GM12873 (cell line): ENCODE measurements around the gene ANP32A.
A peak's percentile ranks its signal among the peaks of the same experiment; 100 is the strongest.

ENCODE experiments used
- TF ChIP-seq, protein P1 (sequence below): IDR thresholded peaks from 2 replicates; pipeline ENCODE4 v1.5.1; 2012; ENCODE audit warnings: low read depth, mild to moderate bottlenecking, moderate library complexity, low read length, control low read depth; ENCODE audit not compliant: insufficient read depth; ENCODE audit errors: missing control alignments

ANP32A gene

GRCh38 chr15:68820295-68821189 lies at the start of gene ANP32A:
Gene ANP32A (minus strand): TSS chr15:68820895. CDS start chr15:68820751, 144 bp downstream.
- TF ChIP-seq, protein P1, sequence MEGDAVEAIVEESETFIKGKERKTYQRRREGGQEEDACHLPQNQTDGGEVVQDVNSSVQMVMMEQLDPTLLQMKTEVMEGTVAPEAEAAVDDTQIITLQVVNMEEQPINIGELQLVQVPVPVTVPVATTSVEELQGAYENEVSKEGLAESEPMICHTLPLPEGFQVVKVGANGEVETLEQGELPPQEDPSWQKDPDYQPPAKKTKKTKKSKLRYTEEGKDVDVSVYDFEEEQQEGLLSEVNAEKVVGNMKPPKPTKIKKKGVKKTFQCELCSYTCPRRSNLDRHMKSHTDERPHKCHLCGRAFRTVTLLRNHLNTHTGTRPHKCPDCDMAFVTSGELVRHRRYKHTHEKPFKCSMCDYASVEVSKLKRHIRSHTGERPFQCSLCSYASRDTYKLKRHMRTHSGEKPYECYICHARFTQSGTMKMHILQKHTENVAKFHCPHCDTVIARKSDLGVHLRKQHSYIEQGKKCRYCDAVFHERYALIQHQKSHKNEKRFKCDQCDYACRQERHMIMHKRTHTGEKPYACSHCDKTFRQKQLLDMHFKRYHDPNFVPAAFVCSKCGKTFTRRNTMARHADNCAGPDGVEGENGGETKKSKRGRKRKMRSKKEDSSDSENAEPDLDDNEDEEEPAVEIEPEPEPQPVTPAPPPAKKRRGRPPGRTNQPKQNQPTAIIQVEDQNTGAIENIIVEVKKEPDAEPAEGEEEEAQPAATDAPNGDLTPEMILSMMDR: peak; percentile 3

GRCh38 chr15:68868296-68868695 lies 47.6 kb upstream of the ANP32A start:
- TF ChIP-seq, protein P1: no peak

DNA sequence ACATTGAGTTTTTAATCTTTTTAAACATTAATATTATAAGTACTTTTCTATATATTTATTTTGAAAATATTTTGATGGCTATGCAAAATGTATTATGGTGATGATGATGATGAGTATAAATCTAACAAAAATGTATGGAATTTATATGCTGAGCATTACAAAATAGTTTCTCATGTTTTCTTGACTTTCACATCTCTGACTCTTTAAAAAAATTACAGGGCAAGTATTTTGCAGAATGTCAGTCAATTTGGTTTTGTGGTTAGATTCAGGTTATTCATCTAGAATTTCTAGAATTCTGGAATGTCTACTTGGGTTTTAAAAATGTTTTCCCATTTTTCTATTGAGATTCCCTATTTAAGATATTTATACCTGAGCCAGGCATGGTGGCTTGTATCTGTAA lies 41.7 kb upstream of the ANP32A start:
- TF ChIP-seq, protein P1: no peak

GRCh38 chr15:68852461-68852860 lies 31.8 kb upstream of the ANP32A start:
- TF ChIP-seq, protein P1: no peak

GRCh38 chr15:68851971-68852370 lies 31.3 kb upstream of the ANP32A start:
- TF ChIP-seq, protein P1: no peak

DNA sequence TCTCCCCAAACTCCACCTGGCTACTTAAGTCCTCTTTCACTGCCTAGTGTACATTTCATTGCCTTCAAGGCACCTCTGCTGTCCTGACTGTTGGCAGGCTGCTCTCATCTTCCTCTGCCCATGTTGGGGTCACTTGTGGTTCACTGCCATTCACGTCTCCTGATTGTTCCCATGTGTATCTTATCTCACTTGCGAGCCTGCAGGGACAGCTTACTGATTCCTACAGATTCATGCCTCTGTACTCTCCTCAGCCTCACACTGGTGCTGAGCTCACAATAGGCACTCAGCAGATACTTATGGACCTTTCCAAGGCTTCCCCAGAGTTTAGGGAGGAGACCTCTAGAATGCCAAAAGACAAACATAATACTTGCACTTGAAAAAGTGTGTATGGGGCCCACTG lies 28.8 kb upstream of the ANP32A start:
- TF ChIP-seq, protein P1: no peak

DNA sequence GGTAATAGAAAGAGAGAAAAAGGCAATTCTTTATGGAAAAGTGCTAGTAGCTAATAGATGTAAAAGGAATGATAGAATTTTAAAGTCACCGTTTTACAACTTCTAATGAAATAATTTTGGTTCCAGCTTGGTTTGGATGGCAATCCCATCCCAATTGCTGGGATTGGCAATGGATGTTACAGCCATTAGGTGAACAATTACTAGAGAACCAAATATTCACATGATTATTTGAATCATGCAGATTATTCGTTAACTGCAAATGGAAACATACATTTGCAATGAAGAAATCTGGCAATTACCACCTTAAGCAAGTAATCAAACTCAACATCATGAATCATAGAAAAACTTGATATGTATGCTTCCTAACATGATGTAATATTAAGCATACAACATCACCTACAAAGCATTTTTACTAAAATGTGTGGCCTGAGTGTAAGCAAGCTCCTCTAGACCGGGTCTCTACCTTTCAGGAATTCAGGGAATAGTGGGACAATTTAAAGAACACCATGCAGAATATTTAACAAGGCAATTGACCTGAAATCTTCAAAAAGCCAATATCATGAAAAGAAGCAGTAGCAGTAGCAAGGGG lies 26.2 kb upstream of the ANP32A start:
- TF ChIP-seq, protein P1: no peak
